Hepatocyte (in vitro differentiated cells): Measurements from ENCODE around the gene KCND3. TPM values are rescaled to one million over a fixed set of nuclear protein-coding genes. Genes with fewer than 3 reads are reported as not detected.

ENCODE experiments used
- DNase-seq: peaks from one replicate; pipeline ENCODE4 v3.0.0-alpha.2; 2016; ENCODE audit warnings: low spot score
- H2AFZ ChIP-seq: fragments of 200-600 bp; sonication (generic); 2 replicates; pipeline ENCODE4 v1.6.0; 2016; ENCODE audit warnings: antibody characterized with exemption, mild to moderate bottlenecking
- H3K27ac ChIP-seq: fragments of 200-600 bp; sonication (generic); 2 replicates; pipeline ENCODE4 v1.5.1; 2016; ENCODE audit warnings: mild to moderate bottlenecking
- H3K27me3 ChIP-seq: fragments of 200-600 bp; sonication (generic); 2 replicates; pipeline ENCODE4 v1.6.1; 2016
- H3K36me3 ChIP-seq: fragments of 200-600 bp; sonication (generic); replicated peaks from 2 replicates; pipeline ENCODE4 v1.5.1; 2016; ENCODE audit warnings: low read depth; ENCODE audit not compliant: insufficient read depth
- H3K4me1 ChIP-seq: fragments of 200-600 bp; sonication (generic); 2 replicates; pipeline ENCODE4 v1.5.1; 2016; ENCODE audit warnings: mild to moderate bottlenecking, moderate library complexity; ENCODE audit not compliant: insufficient read depth
- H3K4me2 ChIP-seq: fragments of 200-600 bp; sonication (generic); 2 replicates; pipeline ENCODE4 v1.6.0; 2016
- H3K4me3 ChIP-seq: fragments of 200-600 bp; sonication (generic); 2 replicates; pipeline ENCODE4 v1.5.1; 2016; ENCODE audit warnings: mild to moderate bottlenecking
- H3K79me2 ChIP-seq: fragments of 200-600 bp; sonication (generic); 2 replicates; pipeline ENCODE4 v1.6.0; 2017; ENCODE audit warnings: mild to moderate bottlenecking
- H3K9me2 ChIP-seq: fragments of 200-600 bp; sonication (generic); replicated peaks from 2 replicates; pipeline ENCODE4 v1.6.0; 2017; ENCODE audit warnings: mild to moderate bottlenecking; ENCODE audit not compliant: insufficient read depth
- H3K9me3 ChIP-seq: fragments of 200-600 bp; sonication (generic); 2 replicates; pipeline ENCODE4 v1.5.1; 2016; ENCODE audit warnings: low read depth, mild to moderate bottlenecking
- H4K20me1 ChIP-seq: fragments of 200-600 bp; sonication (generic); 2 replicates; pipeline ENCODE4 v1.6.0; 2016; ENCODE audit warnings: mild to moderate bottlenecking; ENCODE audit not compliant: insufficient read depth, poor library complexity, severe bottlenecking
- EZH2 ChIP-seq: fragments of 200-600 bp; sonication (generic); IDR thresholded peaks from 2 replicates; pipeline ENCODE4 v1.6.1; 2016; ENCODE audit warnings: antibody characterized with exemption, mild to moderate bottlenecking, borderline replicate concordance
- EZH2phosphoT487 ChIP-seq: fragments of 200-600 bp; sonication (generic); IDR thresholded peaks from one replicate; pipeline ENCODE4 v1.6.1; 2018; ENCODE audit warnings: antibody characterized with exemption, mild to moderate bottlenecking, low read depth, moderate library complexity; ENCODE audit not compliant: unreplicated experiment, severe bottlenecking
- WGBS: methylation state at CpG from one replicate; pipeline ENCODE4 v1.1.6; 2016; ENCODE audit warnings: low lambda C conversion rate; ENCODE audit errors: missing lambda C conversion rate; 5-methylcytosine and 5-hydroxymethylcytosine counted together
- polyA plus RNA-seq: library from polyadenylated mRNA; unstranded; fragments of >200 nt; fragmentation: Nextera tagmentation; extraction: Ambion mirVana; gene quantifications from 2 replicates; pipeline ENCODE4 v1.2.1, GENCODE V29; 2016
- total RNA-seq: library from RNA; depleted of rRNA; stranded (reverse); fragments of >200 nt; gene quantifications from 2 replicates; pipeline ENCODE4 v1.2.3, GENCODE V29; 2014
- TF ChIP-seq, protein P1 (sequence below): fragments of 200-600 bp; sonication (generic); IDR thresholded peaks from 2 replicates; pipeline ENCODE4 v1.5.1; 2016; ENCODE audit warnings: antibody characterized with exemption, mild to moderate bottlenecking; ENCODE audit not compliant: poor library complexity

The KCND3 gene
- total and polyA plus RNA-seq, 2 experiments from 2014 or later: 1.4 to 2.7 TPM

DNA sequence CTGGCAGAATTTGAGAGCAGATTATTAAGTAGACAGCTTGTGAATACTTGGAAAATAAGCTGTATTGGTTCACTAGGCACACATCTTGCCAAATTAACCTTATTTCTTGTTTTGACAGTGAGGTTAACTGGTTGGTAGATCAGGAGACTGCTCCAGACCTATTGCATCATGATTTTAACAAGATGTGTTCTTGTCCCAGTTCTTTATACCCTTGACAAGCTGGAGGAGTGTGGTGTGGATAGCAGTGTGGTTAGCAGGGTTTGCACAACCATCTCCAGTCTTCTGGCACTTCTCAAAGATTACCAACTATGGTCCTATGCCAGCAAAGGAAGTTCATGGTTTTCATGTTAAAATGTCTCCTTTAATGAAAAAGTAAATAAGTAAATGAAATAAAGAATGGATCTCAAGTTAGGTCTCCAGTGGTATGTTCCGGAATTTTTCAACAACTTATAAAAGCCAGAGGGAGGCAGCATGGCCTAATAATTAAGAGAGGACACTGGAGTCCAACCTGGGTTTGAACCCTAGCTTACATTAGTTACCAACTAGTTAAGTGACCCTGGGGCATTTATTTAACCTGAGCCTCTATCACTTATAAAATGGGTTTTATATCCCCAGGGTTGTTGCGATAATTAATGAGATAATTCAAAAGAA, 199.7 kb downstream of the KCND3 start:
- no peak overlapping the region for H3K4me2 ChIP-seq
- TF ChIP-seq EZH2phosphoT487 (no peak), EZH2 (no peak)
- TF ChIP-seq, protein P1, sequence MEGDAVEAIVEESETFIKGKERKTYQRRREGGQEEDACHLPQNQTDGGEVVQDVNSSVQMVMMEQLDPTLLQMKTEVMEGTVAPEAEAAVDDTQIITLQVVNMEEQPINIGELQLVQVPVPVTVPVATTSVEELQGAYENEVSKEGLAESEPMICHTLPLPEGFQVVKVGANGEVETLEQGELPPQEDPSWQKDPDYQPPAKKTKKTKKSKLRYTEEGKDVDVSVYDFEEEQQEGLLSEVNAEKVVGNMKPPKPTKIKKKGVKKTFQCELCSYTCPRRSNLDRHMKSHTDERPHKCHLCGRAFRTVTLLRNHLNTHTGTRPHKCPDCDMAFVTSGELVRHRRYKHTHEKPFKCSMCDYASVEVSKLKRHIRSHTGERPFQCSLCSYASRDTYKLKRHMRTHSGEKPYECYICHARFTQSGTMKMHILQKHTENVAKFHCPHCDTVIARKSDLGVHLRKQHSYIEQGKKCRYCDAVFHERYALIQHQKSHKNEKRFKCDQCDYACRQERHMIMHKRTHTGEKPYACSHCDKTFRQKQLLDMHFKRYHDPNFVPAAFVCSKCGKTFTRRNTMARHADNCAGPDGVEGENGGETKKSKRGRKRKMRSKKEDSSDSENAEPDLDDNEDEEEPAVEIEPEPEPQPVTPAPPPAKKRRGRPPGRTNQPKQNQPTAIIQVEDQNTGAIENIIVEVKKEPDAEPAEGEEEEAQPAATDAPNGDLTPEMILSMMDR: peak; percentile 17
- WGBS: 95% methylated on average over 2 of the region's 2 CpGs
- no peaks in the 10 kb centered on the region for H3K36me3 ChIP-seq
- no peaks in the 10 kb centered on the region for H4K20me1 ChIP-seq
- no peaks in the 10 kb centered on the region for H3K27me3 ChIP-seq
- H3K4me1 ChIP-seq: no peaks in the 10 kb centered on the region
- DNase-seq: no peak
- H3K9me3 ChIP-seq: no peaks in the 10 kb centered on the region
- H3K9me2 ChIP-seq: no peaks in the 10 kb centered on the region
- H3K27ac ChIP-seq: no peak overlapping the region
- no peak overlapping the region for H3K4me3 ChIP-seq
- no peaks in the 10 kb centered on the region for H3K79me2 ChIP-seq
- no peak overlapping the region for H2AFZ ChIP-seq

DNA sequence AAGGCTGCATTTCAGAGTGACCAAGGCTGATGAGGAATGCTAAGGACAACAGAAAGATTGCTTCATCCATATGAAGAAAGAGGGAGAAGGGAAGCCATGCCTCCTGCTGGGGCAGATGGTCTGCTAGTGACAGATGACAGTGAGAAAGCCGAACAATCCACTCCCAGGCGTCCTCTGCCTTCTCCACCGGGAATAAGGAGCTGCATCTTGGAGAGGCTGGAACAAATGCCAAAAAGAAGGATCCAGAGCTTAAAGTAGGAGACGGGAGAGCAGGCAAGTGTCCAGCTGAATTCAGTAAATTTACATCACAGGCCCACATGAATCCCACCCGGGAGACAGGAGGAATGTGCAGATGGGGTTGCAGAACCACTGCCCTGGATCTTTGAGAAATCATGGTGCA, 200.3 kb downstream of the KCND3 start:
- Histone ChIP-seq H3K4me2 (no peak overlapping the region), H3K36me3 (no peaks in the 10 kb centered on the region), H4K20me1 (no peaks in the 10 kb centered on the region), H3K27ac (no peak overlapping the region), H3K4me3 (no peak overlapping the region), H3K4me1 (no peaks in the 10 kb centered on the region), H3K9me2 (no peaks in the 10 kb centered on the region), H3K9me3 (no peaks in the 10 kb centered on the region), H2AFZ (no peak overlapping the region), H3K79me2 (no peaks in the 10 kb centered on the region), H3K27me3 (peaks cover 3% of the 10 kb centered on the region)
- no peak for DNase-seq
- WGBS: 72% methylated on average over 5 of the region's 5 CpGs
- TF ChIP-seq EZH2phosphoT487 (no peak), EZH2 (no peak)
- TF ChIP-seq, protein P1: no peak

DNA sequence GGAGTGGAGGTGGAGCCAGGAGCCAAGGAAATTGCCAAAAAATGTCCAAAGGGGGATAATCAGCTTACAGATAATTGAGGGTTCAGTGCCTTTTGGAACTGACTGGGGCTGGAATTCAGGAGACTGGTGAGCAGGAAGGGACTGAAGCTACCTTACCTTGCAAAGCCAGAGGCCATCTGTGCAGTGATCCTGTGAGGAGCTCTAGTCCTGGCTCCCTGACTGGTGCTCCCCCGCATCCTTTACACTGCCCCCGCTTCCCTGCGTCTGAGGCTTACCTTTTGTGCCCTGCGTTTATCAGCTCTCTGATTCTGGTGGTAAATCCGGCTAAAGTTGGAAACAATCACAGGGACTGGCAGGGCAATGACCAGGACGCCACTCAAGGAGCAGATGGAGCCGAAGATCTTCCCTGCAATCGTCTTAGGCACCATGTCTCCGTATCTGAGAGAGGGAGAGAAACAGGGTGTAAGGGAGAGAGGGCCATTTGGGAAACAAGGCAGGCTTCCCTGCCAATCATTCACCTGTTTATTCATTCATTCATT, 202.7 kb downstream of the KCND3 start:
- Histone ChIP-seq H3K79me2 (no peaks in the 10 kb centered on the region), H3K4me3 (no peak overlapping the region), H3K4me1 (no peaks in the 10 kb centered on the region), H3K27me3 (peaks cover 3% of the 10 kb centered on the region), H3K36me3 (no peaks in the 10 kb centered on the region), H3K4me2 (no peak overlapping the region), H4K20me1 (no peaks in the 10 kb centered on the region), H3K9me3 (no peaks in the 10 kb centered on the region), H3K9me2 (no peaks in the 10 kb centered on the region), H2AFZ (no peak overlapping the region), H3K27ac (no peak overlapping the region)
- no peak for TF ChIP-seq EZH2
- TF ChIP-seq, protein P1: no peak
- TF ChIP-seq EZH2phosphoT487: no peak
- DNase-seq: no peak
- WGBS: 80% methylated on average over 9 of the region's 9 CpGs
